Superior temporal gyrus (tissue), 1 donor: Measurements from ENCODE around the gene ACTRT2.

Source experiments
- DNase-seq: peaks from one replicate; pipeline ENCODE4 v3.0.0-alpha.2; 2016; ENCODE audit errors: extremely low spot score

The ACTRT2 gene

GRCh38 chr1:3021233-3021671 lies at the start of gene ACTRT2:
Gene ACTRT2 (plus strand): TSS chr1:3021467. CDS start chr1:3021687, 220 bp downstream.
- DNase-seq, result no peak

- DNase-seq, result no peak
Measured at GRCh38 chr1:2971609-2972008, 49.7 kb upstream of the ACTRT2 start.

GRCh38 chr1:2972011-2972878 lies 49.0 kb upstream of the ACTRT2 start:
- no peak for DNase-seq

- no peak for DNase-seq
Measured at GRCh38 chr1:2972879-2973575, 48.2 kb upstream of the ACTRT2 start.

- no peak for DNase-seq
Measured at GRCh38 chr1:2973601-2974593, 47.4 kb upstream of the ACTRT2 start.

GRCh38 chr1:2974701-2975301 lies 46.5 kb upstream of the ACTRT2 start:
- DNase-seq, result no peak

- no peak for DNase-seq
Measured at GRCh38 chr1:2975466-2976179, 45.6 kb upstream of the ACTRT2 start.

GRCh38 chr1:2976180-2976562 lies 45.1 kb upstream of the ACTRT2 start:
- DNase-seq, result no peak

GRCh38 chr1:2977886-2978611 lies 43.2 kb upstream of the ACTRT2 start:
- DNase-seq, result no peak

- DNase-seq, result no peak
Measured at GRCh38 chr1:2978691-2979190, 42.5 kb upstream of the ACTRT2 start.

- no peak for DNase-seq
Measured at GRCh38 chr1:2979191-2980072, 41.8 kb upstream of the ACTRT2 start.

- no peak for DNase-seq
Measured at GRCh38 chr1:2980073-2980791, 41.0 kb upstream of the ACTRT2 start.

- DNase-seq, result no peak
Measured at GRCh38 chr1:2980849-2981248, 40.4 kb upstream of the ACTRT2 start.

- no peak for DNase-seq
Measured at GRCh38 chr1:2981388-2981787, 39.9 kb upstream of the ACTRT2 start.

- DNase-seq, result no peak
Measured at GRCh38 chr1:2981981-2982614, 39.2 kb upstream of the ACTRT2 start.

GRCh38 chr1:2982615-2983318 lies 38.5 kb upstream of the ACTRT2 start:
- peak; percentile 82 for DNase-seq

- no peak for DNase-seq
Measured at GRCh38 chr1:2983319-2983705, 38.0 kb upstream of the ACTRT2 start.
